M059J (cell line): ENCODE data around the gene DHX40. TPM values are rescaled to one million over a fixed set of nuclear protein-coding genes. Genes with fewer than 3 reads are reported as not detected.

Experiments used
- DNase-seq: peaks from one replicate; pipeline ENCODE4 v3.0.0-alpha.2; 2012; ENCODE audit warnings: low read depth
- total RNA-seq: library from RNA; depleted of rRNA; stranded (reverse); fragments of >200 nt; shearing (Covaris generic); gene quantifications from 2 replicates; pipeline ENCODE4 v1.2.3, GENCODE V29; 2014

DHX40 gene
- total RNA-seq, 1 experiment from 2014 or later: 50.1 TPM

- DNase-seq: no peak
These were observed 62.4 kb downstream of the DHX40 start for GRCh38 chr17:59627770-59628171.

- DNase-seq: no peak
These were observed 63.8 kb downstream of the DHX40 start for GRCh38 chr17:59629174-59629573.

- DNase-seq: no peak
These were observed 65.9 kb downstream of the DHX40 start for GRCh38 chr17:59631276-59631675.

- DNase-seq: no peak
These were observed 67.0 kb downstream of the DHX40 start for GRCh38 chr17:59632398-59632797.

DNA sequence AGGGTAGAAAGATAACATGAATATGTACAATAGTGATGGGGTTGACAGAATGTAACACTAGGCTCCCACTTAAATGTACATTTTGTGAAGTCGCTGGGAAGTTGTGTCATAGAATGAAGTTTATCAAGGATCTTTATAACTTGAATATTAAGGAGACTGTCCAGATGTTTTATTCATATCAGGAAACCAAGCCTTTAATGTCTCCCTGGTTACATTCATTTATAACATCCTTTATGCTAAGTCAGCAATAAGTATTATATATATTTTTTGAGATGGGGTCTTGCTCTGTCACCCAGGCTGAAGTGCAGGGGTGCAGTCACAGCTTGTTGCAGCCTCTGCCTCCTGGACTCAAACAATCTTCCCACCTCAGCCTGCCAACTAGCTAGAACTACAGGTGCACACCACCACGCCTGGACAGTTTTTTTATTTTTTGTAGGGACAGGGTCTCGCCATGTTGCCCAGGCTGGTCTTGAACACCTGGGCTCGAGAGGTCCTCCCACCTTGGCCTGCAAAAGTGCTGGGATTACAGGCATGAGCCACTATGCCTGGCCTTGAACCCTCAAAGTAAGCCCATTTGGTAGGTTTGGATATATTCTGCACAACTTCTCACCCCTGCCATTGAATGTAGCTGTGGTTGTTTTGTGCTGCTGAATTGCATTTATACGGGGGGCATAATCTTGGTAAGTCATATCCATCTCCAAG lies 68.4 kb downstream of the DHX40 start:
- DNase-seq: no peak

- DNase-seq: no peak
These were observed 69.5 kb downstream of the DHX40 start for GRCh38 chr17:59634632-59635541.

DNA sequence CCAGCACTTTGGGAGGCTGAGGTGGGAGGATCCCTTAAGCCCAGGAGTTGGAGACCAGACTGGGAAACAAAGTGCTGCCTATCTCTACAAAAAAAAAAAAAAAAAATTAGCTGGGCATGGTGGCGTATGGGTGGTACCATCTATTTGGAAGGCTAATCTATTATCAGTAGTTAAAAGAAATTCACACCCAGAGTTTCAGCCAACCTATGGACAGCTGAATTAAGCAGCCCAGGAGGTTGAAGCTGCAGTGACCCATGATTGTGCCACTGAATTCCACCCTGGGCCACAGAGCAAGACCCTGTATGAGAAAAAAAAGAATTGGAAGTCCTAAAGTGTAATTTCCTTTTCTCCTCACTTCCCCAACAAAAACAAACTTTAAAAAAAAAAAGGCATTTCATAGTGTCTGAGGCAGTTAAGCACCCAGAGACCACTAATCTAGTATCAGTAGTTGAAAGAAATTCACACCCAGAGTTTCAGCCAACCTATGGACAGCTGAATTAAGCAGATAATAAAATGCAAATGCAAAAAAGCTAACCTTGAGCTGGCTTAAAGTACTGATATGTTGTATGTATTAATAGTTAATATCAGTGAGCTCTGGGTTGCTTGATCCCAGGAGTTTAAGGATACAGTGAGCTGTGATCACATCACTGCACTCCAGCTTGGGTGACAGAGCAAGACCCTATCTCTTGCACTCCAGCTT lies 72.4 kb downstream of the DHX40 start:
- DNase-seq: no peak

GRCh38 chr17:59638553-59638952 lies 73.1 kb downstream of the DHX40 start:
- no peak for DNase-seq

GRCh38 chr17:59641799-59642484 lies 76.5 kb downstream of the DHX40 start:
- peak; percentile 37 for DNase-seq

DNA sequence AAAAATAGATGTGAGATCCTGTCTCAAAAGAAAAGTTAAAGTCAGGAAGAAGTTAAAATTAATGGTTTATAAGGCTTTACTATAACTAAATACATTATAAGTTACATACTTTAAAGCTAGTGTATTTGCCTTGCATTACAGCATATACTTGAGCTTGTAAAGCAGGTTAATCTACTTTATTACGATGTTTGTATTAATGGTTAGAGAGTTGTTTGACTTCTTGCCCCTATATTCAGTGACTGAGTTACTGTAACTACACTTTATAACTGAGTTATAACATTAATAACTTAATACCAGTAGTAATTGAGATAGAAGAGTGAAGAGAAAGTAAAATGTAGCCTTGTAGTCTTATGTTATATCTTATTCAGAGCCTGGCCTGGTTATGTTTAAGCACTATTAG lies 77.2 kb downstream of the DHX40 start:
- no peak for DNase-seq

GRCh38 chr17:59643159-59644140 lies 78.0 kb downstream of the DHX40 start:
- no peak for DNase-seq

DNA sequence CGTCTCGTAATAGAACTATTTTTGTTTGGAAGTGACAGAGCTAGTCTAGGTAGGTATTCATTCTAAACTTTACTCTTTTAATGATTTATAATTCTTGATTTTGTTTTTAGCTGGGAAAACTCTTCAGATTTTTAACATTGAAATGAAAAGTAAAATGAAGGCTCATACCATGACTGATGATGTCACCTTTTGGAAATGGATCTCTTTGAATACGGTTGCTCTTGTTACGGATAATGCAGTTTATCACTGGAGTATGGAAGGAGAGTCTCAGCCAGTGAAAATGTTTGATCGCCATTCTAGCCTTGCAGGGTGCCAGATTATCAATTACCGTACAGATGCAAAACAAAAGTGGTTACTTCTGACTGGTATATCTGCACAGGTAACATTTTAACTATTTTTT lies 81.9 kb downstream of the DHX40 start:
- DNase-seq: no peak

GRCh38 chr17:59649886-59650285 lies 84.5 kb downstream of the DHX40 start:
- no peak for DNase-seq

GRCh38 chr17:59650642-59651041 lies 85.2 kb downstream of the DHX40 start:
- DNase-seq: no peak

GRCh38 chr17:59651346-59651745 lies 85.9 kb downstream of the DHX40 start:
- DNase-seq: peak; percentile 77

- peak; percentile 78 for DNase-seq
These were observed 86.7 kb downstream of the DHX40 start for GRCh38 chr17:59652119-59652518.

DNA sequence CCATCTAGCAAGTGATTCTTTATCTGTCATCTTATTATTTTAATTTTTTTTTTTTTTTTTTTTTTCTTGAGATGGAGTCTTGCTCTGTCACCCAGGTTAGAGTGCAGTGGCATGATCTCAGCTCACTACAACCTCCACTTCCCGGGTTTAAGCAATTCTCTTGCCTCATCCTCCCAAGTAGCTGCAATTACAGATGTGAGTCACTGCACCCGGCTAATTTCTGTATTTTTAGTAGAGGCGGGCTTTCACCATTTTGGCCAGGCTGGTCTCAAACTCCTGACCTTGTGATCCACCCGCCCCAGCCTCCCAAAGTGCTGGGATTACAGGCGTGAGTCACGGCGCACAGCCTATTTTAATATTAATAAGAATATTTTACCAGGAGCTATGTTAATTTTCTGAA lies 91.2 kb downstream of the DHX40 start:
- peak; percentile 32 for DNase-seq
